Upper lobe of left lung (tissue), 4 donors: Measurements from ENCODE around the gene RNU1-2.
"Not testable (repeated sequence)": the region's sequence is repeated elsewhere in the genome, so short reads cannot be mapped to it uniquely, and the experiment has no call there.

ENCODE experiments used
- POLR2A ChIP-seq, 4 donors: fragments of 450-650 bp; IDR thresholded peaks; one replicate each; pipeline ENCODE4 v1.5.1; 2016 to 2017; ENCODE audit warnings: antibody characterized with exemption in 4 of 4, mild to moderate bottlenecking in 2 of 4
- POLR2AphosphoS5 ChIP-seq, 2 donors: sonication (generic); formaldehyde crosslinking; IDR thresholded peaks; one replicate each; pipeline ENCODE4 v1.5.1; 2017; ENCODE audit warnings: antibody characterized with exemption in 2 of 2
- TF ChIP-seq, protein P1 (sequence below), 6 experiments: fragments of 450-650 bp in 4 of 6; fragments of 200-600 bp in 2 of 6; sonication (generic) in 2 of 6; IDR thresholded peaks; one replicate each; pipeline ENCODE4 v1.5.1; 2016 to 2019; ENCODE audit warnings: antibody characterized with exemption in 6 of 6

DNA sequence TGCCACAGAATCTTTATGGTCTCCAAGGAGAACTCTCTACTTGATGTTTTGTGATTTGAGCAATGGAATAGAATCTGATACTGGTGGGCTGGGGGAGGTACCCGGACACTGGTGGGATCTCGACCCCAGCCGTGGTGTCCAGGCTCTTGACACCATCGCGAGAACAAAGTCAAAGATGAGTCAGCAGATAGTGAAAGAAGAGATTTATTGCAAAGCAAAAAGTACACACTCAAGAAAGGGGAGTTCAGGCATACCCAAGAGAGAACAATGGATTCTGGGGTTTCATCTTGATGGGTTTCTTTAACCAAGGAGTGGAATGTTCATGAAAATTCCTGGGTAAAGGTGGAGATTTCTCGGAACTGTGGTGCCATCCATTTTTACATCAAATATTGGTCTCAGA lies 1.4 kb upstream of the RNU1-2 start:
- TF ChIP-seq POLR2A, POLR2AphosphoS5 (IDR thresholded peaks at IDR 0.05): not testable (repeated sequence)
- TF ChIP-seq, protein P1, sequence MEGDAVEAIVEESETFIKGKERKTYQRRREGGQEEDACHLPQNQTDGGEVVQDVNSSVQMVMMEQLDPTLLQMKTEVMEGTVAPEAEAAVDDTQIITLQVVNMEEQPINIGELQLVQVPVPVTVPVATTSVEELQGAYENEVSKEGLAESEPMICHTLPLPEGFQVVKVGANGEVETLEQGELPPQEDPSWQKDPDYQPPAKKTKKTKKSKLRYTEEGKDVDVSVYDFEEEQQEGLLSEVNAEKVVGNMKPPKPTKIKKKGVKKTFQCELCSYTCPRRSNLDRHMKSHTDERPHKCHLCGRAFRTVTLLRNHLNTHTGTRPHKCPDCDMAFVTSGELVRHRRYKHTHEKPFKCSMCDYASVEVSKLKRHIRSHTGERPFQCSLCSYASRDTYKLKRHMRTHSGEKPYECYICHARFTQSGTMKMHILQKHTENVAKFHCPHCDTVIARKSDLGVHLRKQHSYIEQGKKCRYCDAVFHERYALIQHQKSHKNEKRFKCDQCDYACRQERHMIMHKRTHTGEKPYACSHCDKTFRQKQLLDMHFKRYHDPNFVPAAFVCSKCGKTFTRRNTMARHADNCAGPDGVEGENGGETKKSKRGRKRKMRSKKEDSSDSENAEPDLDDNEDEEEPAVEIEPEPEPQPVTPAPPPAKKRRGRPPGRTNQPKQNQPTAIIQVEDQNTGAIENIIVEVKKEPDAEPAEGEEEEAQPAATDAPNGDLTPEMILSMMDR (IDR thresholded peaks at IDR 0.05) = not testable (repeated sequence)
